Uterus (tissue), 4 donors: Measurements from ENCODE around the gene MTARC2. TPM values are rescaled to one million over a fixed set of nuclear protein-coding genes. Genes with fewer than 3 reads are reported as not detected.

Experiments used
- DNase-seq, 2 donors: peaks; one replicate each; pipeline ENCODE4 v3.0.0-alpha.2; 2019 to 2020
- H3K27ac ChIP-seq, 2 donors: fragments of 200-600 bp; sonication (generic); 1 replicate in 1 of 2; 2 replicates in 1 of 2; pipeline ENCODE4 v1.5.1; 2016 to 2018
- H3K27me3 ChIP-seq, 2 donors: fragments of 200-600 bp; sonication (generic); one replicate each; pipeline ENCODE4 v1.5.1; 2018 to 2019; ENCODE audit warnings: control low read depth in 1 of 2
- H3K36me3 ChIP-seq, 2 donors: fragments of 200-600 bp; sonication (generic); one replicate each; pipeline ENCODE4 v1.5.1; 2019; ENCODE audit warnings: control low read depth in 1 of 2
- H3K4me1 ChIP-seq, 2 donors: fragments of 200-600 bp; sonication (generic); one replicate each; pipeline ENCODE4 v1.5.1; 2018 to 2019; ENCODE audit warnings: control low read depth in 1 of 2
- H3K4me3 ChIP-seq, 2 donors: fragments of 200-600 bp; sonication (generic); 1 replicate in 1 of 2; 2 replicates in 1 of 2; pipeline ENCODE4 v1.5.1; 2018 to 2019; ENCODE audit warnings: mild to moderate bottlenecking in 1 of 2
- H3K9me3 ChIP-seq, 2 donors: fragments of 200-600 bp; sonication (generic); one replicate each; pipeline ENCODE4 v1.5.1; 2019; ENCODE audit warnings: control low read depth in 1 of 2
- POLR2A ChIP-seq, 2 donors: fragments of 450-650 bp; IDR thresholded peaks; one replicate each; pipeline ENCODE4 v1.6.1; 2016; ENCODE audit warnings: antibody characterized with exemption in 2 of 2, mild to moderate bottlenecking in 1 of 2, moderate library complexity in 1 of 2
- intact Hi-C: fragments of 100-400 bp; cut with DNase I; formaldehyde crosslinking; loops from one replicate; pipeline ENCODE4 v1.15.1; 2023; ENCODE audit warnings: low total_unique reads
- total RNA-seq, 4 donors: library from RNA; depleted of rRNA in 3 of 4; stranded (reverse); fragments of >200 nt in 3 of 4; gene quantifications; one replicate each; pipeline versions ENCODE4 v1.1.0 to v1.2.4, GENCODE V29; 2014 to 2023
- TF ChIP-seq, protein P1 (sequence below), 4 experiments: fragments of 200-600 bp in 2 of 4; fragments of 450-650 bp in 2 of 4; sonication (generic) in 2 of 4; IDR thresholded peaks; one replicate each; pipeline ENCODE4 v1.5.1; 2016 to 2019; ENCODE audit warnings: antibody characterized with exemption in 4 of 4, mild to moderate bottlenecking in 2 of 4, moderate library complexity in 1 of 4
- donor health status: DM: yes; HTN: yes; CAD: no.

Gene MTARC2
- total RNA-seq, 4 donors from 2014 or later, result 1.5 to 24.6 (median 6.8) TPM

DNA sequence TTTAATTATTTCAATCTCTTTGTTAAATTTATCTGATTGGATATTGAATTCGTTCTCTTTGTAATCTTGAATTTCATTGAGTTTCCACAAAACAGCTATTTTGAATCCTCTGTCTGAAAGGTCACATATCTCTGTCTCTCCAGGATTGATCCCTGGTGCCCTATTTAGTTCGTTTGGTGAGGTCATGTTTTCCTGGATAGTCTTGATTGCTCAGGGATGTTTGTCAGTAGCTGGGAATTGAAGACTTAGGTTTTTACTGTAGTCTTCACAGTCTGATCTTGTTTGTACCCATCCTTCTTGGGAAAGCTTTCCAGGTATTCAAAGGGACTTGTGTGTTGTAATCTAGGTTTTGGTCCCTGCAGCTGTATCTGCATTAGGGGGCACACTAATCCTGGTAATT, 6.8 kb upstream of the MTARC2 start:
- intact Hi-C loops, result no loop called here
- Histone ChIP-seq H3K4me1 (no peaks in the 10 kb centered on the region), H3K4me3 (no peak overlapping the region), H3K27ac (no peak overlapping the region), H3K36me3 (no peaks in the 10 kb centered on the region), H3K27me3 (no peaks in the 10 kb centered on the region), H3K9me3 (no peaks in the 10 kb centered on the region)
- no peak for DNase-seq
- TF ChIP-seq POLR2A (IDR thresholded peaks at IDR 0.05), result no peak
- TF ChIP-seq, protein P1, sequence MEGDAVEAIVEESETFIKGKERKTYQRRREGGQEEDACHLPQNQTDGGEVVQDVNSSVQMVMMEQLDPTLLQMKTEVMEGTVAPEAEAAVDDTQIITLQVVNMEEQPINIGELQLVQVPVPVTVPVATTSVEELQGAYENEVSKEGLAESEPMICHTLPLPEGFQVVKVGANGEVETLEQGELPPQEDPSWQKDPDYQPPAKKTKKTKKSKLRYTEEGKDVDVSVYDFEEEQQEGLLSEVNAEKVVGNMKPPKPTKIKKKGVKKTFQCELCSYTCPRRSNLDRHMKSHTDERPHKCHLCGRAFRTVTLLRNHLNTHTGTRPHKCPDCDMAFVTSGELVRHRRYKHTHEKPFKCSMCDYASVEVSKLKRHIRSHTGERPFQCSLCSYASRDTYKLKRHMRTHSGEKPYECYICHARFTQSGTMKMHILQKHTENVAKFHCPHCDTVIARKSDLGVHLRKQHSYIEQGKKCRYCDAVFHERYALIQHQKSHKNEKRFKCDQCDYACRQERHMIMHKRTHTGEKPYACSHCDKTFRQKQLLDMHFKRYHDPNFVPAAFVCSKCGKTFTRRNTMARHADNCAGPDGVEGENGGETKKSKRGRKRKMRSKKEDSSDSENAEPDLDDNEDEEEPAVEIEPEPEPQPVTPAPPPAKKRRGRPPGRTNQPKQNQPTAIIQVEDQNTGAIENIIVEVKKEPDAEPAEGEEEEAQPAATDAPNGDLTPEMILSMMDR (IDR thresholded peaks at IDR 0.05), result no peak

DNA sequence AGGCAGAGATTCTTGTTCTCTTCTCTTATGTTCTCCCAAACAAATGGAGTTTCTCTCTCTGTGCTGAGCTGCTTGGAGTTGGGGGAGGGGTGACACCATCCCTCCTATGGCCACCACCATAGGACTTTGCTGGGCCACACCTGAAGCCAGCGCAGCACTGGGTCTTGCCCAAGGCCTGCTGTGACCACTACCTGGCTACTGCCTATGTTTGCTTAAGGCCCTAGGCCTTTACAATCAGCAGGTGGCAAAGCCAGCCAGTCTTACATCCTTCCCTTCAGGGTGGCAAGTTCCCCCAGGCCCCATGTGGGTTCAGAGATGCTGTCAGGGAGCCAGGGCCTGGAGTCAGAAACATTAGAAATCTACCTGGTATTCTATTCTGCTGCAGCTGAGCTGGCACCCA, 6.3 kb upstream of the MTARC2 start:
- Histone ChIP-seq H3K4me1 (no peaks in the 10 kb centered on the region), H3K27me3 (no peaks in the 10 kb centered on the region), H3K9me3 (no peaks in the 10 kb centered on the region), H3K4me3 (no peak overlapping the region), H3K27ac (no peak overlapping the region), H3K36me3 (no peaks in the 10 kb centered on the region)
- intact Hi-C loops, result no loop called here
- no peak for TF ChIP-seq POLR2A (IDR thresholded peaks at IDR 0.05)
- TF ChIP-seq, protein P1 (IDR thresholded peaks at IDR 0.05), result no peak
- no peak for DNase-seq

DNA sequence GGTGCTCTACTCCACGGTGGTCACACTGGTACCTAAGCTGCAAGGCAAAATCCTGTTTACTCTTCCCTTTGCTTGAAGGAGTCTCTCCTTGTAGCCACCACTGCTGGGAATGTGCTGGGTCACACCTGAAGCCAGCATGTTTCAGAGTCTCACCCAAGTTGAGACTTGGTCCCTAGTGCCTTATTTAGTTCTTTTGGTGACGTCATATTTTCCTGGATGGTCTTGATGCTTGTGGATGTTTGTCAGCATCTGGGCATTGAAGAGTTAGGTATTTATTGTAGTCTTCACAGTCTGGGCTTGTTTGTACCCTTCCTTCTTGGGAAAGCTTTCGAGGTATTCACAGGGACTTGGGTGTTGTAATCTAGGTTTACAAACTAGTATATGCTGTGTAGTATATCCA, 5.6 kb upstream of the MTARC2 start:
- no peak for DNase-seq
- Histone ChIP-seq H3K27me3 (no peaks in the 10 kb centered on the region), H3K4me1 (no peaks in the 10 kb centered on the region), H3K27ac (no peak overlapping the region), H3K36me3 (no peaks in the 10 kb centered on the region), H3K9me3 (no peaks in the 10 kb centered on the region), H3K4me3 (no peak overlapping the region)
- TF ChIP-seq, protein P1 (IDR thresholded peaks at IDR 0.05), result no peak
- TF ChIP-seq POLR2A (IDR thresholded peaks at IDR 0.05), result no peak
- intact Hi-C loops, result no loop called here

DNA sequence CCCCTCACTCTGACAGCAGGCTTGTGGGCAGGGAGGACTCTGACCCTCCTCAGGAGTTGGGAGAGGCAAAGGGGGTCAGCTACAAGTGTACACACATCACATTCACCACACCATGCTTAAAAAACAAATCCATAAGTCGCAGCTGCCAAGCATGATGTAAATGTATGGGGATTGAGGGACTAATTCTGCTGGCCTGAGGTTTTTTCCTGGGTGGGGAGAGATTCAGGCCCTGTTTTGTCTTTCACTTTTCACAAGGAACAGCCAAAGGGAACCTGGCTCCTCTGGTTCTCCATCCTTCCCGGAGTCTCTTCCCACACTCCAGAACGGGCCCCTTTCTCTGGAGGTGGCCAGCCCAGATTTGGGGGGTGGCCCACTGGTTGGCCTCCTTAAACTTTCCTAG, 1.3 kb upstream of the MTARC2 start:
- intact Hi-C loops, result no loop called here
- DNase-seq, result no peak
- TF ChIP-seq, protein P1 (IDR thresholded peaks at IDR 0.05), result no peak
- TF ChIP-seq POLR2A (IDR thresholded peaks at IDR 0.05), result no peak
- Histone ChIP-seq H3K27me3 (no peaks in the 10 kb centered on the region), H3K27ac (no peak overlapping the region), H3K4me1 (no peaks in the 10 kb centered on the region), H3K9me3 (no peaks in the 10 kb centered on the region), H3K4me3 (no peak overlapping the region), H3K36me3 (no peaks in the 10 kb centered on the region)

DNA sequence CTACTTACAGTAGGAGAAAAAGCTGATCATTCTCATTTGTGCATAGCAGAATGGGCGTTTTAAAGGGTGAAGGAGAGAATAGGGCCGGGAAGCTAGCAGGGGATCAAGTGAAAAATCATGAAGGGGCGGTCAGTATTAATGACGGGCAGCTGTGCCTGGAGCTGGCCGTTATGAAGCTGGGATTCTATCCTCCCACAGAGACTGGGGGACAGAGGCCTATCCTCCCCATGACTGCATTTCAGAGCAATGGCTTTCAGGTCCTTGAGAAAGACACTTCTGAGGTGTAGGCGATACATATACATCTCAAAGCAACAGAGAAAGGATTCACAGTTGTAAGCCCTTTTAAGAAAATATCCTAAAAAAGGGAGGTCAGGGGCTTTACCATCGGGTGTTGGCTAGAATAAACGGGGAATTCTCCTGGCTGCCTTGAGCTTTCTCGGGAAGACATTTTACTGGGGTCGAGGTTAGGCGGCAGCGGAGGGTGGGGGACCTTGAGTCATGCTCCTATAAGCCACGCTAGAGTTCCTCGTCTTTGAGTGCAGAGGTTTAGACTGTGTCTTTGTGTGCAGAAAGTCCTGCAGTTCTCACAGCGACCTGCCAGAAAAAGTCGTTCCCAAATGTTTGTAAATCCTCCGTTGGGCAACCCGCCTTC, 559 bp upstream of the MTARC2 start:
- intact Hi-C loops, result no loop called here
- no peaks in the 10 kb centered on the region for H3K27me3 ChIP-seq
- DNase-seq, result no peak
- peak overlapping the region; percentile 41 to 63 for H3K4me3 ChIP-seq
- peak overlapping the region; percentile 73 to 79 for H3K27ac ChIP-seq
- H3K36me3 ChIP-seq, result no peaks in the 10 kb centered on the region
- H3K4me1 ChIP-seq, result no peaks in the 10 kb centered on the region
- no peak for TF ChIP-seq POLR2A (IDR thresholded peaks at IDR 0.05)
- TF ChIP-seq, protein P1 (IDR thresholded peaks at IDR 0.05), result no peak
- H3K9me3 ChIP-seq, result no peaks in the 10 kb centered on the region
